SK-N-SH (cell line): Measurements from ENCODE around the gene PRKG1. TPM values are rescaled to one million over a fixed set of nuclear protein-coding genes. Genes with fewer than 3 reads are reported as not detected.

Experiments used
- CTCF ChIA-PET: fragments of 300-600, 350-600 bp; formaldehyde crosslinking; extraction: SDS; loops from one replicate; lab custom pipeline; 2021; lab: Yijun Ruan, JAX
- POLR2A ChIA-PET: fragments of 350-600 bp; sonication (Branson Sonifier 250); formaldehyde crosslinking; extraction: SDS; loops from one replicate; lab custom pipeline; 2020; ENCODE audit warnings: antibody characterized with exemption, inconsistent platforms; lab: Yijun Ruan, JAX
- DNase-seq: peaks from one replicate; pipeline ENCODE4 v3.0.0; 2012
- H2AFZ ChIP-seq: fragments of 200-600 bp; sonication (generic); 2 replicates; pipeline ENCODE4 v1.8.1; 2016; ENCODE audit warnings: antibody characterized with exemption, mild to moderate bottlenecking, low read depth
- H3F3A ChIP-seq: fragments of 200-600 bp; sonication (generic); replicated peaks from 2 replicates; pipeline ENCODE3; 2016; ENCODE audit warnings: antibody characterized with exemption, mild to moderate bottlenecking; ENCODE audit not compliant: insufficient read depth
- H3K27ac ChIP-seq, 2 experiments: fragments of 200-500 bp in 1 of 2; fragments of 200-600 bp in 1 of 2; sonication (Bioruptor generic) in 1 of 2; sonication (generic), shearing (Covaris generic) in 1 of 2; 2 replicates each; pipeline versions ENCODE4 v1.5.1 to v1.6.1; 2014 to 2016; ENCODE audit warnings: low read depth in 2 of 2, inconsistent platforms in 1 of 2, low read length in 1 of 2, mild to moderate bottlenecking in 1 of 2, mixed read lengths in 1 of 2
- H3K27me3 ChIP-seq: fragments of 200-600 bp; sonication (generic), shearing (Covaris generic); 2 replicates; pipeline ENCODE4 v1.6.1; 2016; ENCODE audit warnings: mixed run types; ENCODE audit not compliant: insufficient read depth
- H3K36me3 ChIP-seq, 2 experiments: fragments of 200-500 bp in 1 of 2; fragments of 200-600 bp in 1 of 2; sonication (Bioruptor generic) in 1 of 2; sonication (generic) in 1 of 2; replicated peaks in 1 of 2; 2 replicates each; pipeline versions ENCODE3 to v1.5.1; 2014 to 2016; ENCODE audit warnings: low read length in 1 of 2, mild to moderate bottlenecking in 1 of 2; ENCODE audit not compliant: insufficient read depth in 2 of 2, control insufficient read depth in 1 of 2
- H3K4me1 ChIP-seq, 2 experiments: fragments of 200-500 bp in 1 of 2; fragments of 200-600 bp in 1 of 2; sonication (Bioruptor generic) in 1 of 2; sonication (generic), shearing (Covaris generic) in 1 of 2; 2 replicates each; pipeline versions ENCODE4 v1.5.1 to v1.6.1; 2014 to 2016; ENCODE audit warnings: low read depth in 1 of 2, low read length in 1 of 2, mixed run types in 1 of 2; ENCODE audit not compliant: insufficient read depth in 2 of 2, control insufficient read depth in 1 of 2
- H3K4me2 ChIP-seq: fragments of 200-600 bp; sonication (generic), shearing (Covaris generic); 2 replicates; pipeline ENCODE4 v1.6.1; 2017; ENCODE audit warnings: mixed run types
- H3K4me3 ChIP-seq, 2 experiments: fragments of 200-500 bp in 1 of 2; fragments of 200-600 bp in 1 of 2; sonication (Bioruptor generic) in 1 of 2; sonication (generic), shearing (Covaris generic) in 1 of 2; 2 replicates each; pipeline versions ENCODE4 v1.5.1 to v1.8.1; 2014 to 2016; ENCODE audit warnings: low read depth in 2 of 2, inconsistent platforms in 1 of 2, low read length in 1 of 2, mild to moderate bottlenecking in 1 of 2, mixed read lengths in 1 of 2, moderate library complexity in 1 of 2
- H3K79me2 ChIP-seq: fragments of 200-600 bp; sonication (generic); 2 replicates; pipeline ENCODE4 v1.8.1; 2017; ENCODE audit warnings: mild to moderate bottlenecking; ENCODE audit not compliant: insufficient read depth
- H3K9ac ChIP-seq: fragments of 200-600 bp; sonication (generic); 2 replicates; pipeline ENCODE4 v1.6.1; 2017; ENCODE audit warnings: mixed run types
- H3K9me2 ChIP-seq: fragments of 200-600 bp; sonication (generic); 2 replicates; pipeline ENCODE4 v1.6.1; 2017; ENCODE audit warnings: mixed run types
- H3K9me3 ChIP-seq: fragments of 200-600 bp; sonication (generic); 2 replicates; pipeline ENCODE4 v1.6.1; 2017; ENCODE audit warnings: mixed run types, mild to moderate bottlenecking, moderate library complexity
- H4K20me1 ChIP-seq: fragments of 200-600 bp; sonication (generic); 2 replicates; pipeline ENCODE4 v1.6.1; 2017; ENCODE audit warnings: mild to moderate bottlenecking, mixed run types; ENCODE audit not compliant: insufficient read depth
- CHD2 ChIP-seq: fragments of 150-350 bp; IDR thresholded peaks from 2 replicates; pipeline ENCODE4 v1.6.1; 2018; ENCODE audit warnings: low read length; ENCODE audit not compliant: partially characterized antibody
- ELF1 ChIP-seq: IDR thresholded peaks from 2 replicates; pipeline ENCODE4 v1.4.0; 2012
- EP300 ChIP-seq, 2 experiments: IDR thresholded peaks; 2 replicates each; pipeline versions ENCODE4 v1.4.0 to v1.6.1; 2012; ENCODE audit warnings: borderline replicate concordance in 1 of 2, low read depth in 1 of 2, low read length in 1 of 2
- EZH2phosphoT487 ChIP-seq: fragments of 200-600 bp; sonication (generic); IDR thresholded peaks from 2 replicates; pipeline ENCODE4 v1.6.1; 2017; ENCODE audit warnings: low read depth, mixed run types, mild to moderate bottlenecking, antibody characterized with exemption, moderate library complexity, borderline replicate concordance
- FOXM1 ChIP-seq: IDR thresholded peaks from 2 replicates; pipeline ENCODE4 v1.4.0; 2012; ENCODE audit warnings: low read depth, mild to moderate bottlenecking
- GABPA ChIP-seq: IDR thresholded peaks from 2 replicates; pipeline ENCODE4 v1.4.0; 2012; ENCODE audit warnings: low read depth, mild to moderate bottlenecking
- GATA2 ChIP-seq: sonication (generic); formaldehyde crosslinking; IDR thresholded peaks from 2 replicates; pipeline ENCODE4 v1.5.0; 2020; ENCODE audit warnings: mild to moderate bottlenecking, missing genetic modification reagents
- MEF2A ChIP-seq: IDR thresholded peaks from 2 replicates; pipeline ENCODE4 v1.4.0; 2012; ENCODE audit warnings: low read depth, borderline replicate concordance
- NFIC ChIP-seq: IDR thresholded peaks from 2 replicates; pipeline ENCODE4 v1.4.0; 2012; ENCODE audit warnings: borderline replicate concordance
- RCOR1 ChIP-seq: fragments of 150-350 bp; IDR thresholded peaks from 2 replicates; pipeline ENCODE4 v1.6.1; 2017; ENCODE audit warnings: antibody characterized with exemption, low read length
- REST ChIP-seq: IDR thresholded peaks from 2 replicates; pipeline ENCODE4 v1.6.1; 2012; ENCODE audit warnings: mild to moderate bottlenecking, low read depth, low read length, moderate library complexity
- RXRA ChIP-seq: IDR thresholded peaks from 2 replicates; pipeline ENCODE4 v1.4.0; 2012; ENCODE audit warnings: low read depth, mild to moderate bottlenecking, borderline replicate concordance
- SIN3A ChIP-seq: IDR thresholded peaks from 2 replicates; pipeline ENCODE4 v1.6.1; 2012; ENCODE audit warnings: low read depth, mild to moderate bottlenecking, low read length, moderate library complexity, borderline replicate concordance
- SMC3 ChIP-seq: IDR thresholded peaks from 2 replicates; pipeline ENCODE4 v1.6.1; 2012; ENCODE audit warnings: low read depth, low read length, improper control_type of control experiment
- TAF1 ChIP-seq: IDR thresholded peaks from 2 replicates; pipeline ENCODE4 v1.6.1; 2012; ENCODE audit warnings: low read depth, mild to moderate bottlenecking, low read length, moderate library complexity, borderline replicate concordance
- TEAD4 ChIP-seq: IDR thresholded peaks from 2 replicates; pipeline ENCODE4 v1.4.0; 2012; ENCODE audit warnings: mild to moderate bottlenecking, borderline replicate concordance; ENCODE audit not compliant: insufficient read depth
- USF1 ChIP-seq: IDR thresholded peaks from 2 replicates; pipeline ENCODE4 v1.4.0; 2012; ENCODE audit warnings: low read depth, borderline replicate concordance
- USF2 ChIP-seq: fragments of 150-350 bp; IDR thresholded peaks from 2 replicates; pipeline ENCODE4 v1.6.1; 2017; ENCODE audit warnings: antibody characterized with exemption, low read length, low read depth, borderline replicate concordance
- YY1 ChIP-seq: IDR thresholded peaks from 2 replicates; pipeline ENCODE4 v1.4.0; 2012; ENCODE audit warnings: low read depth, mild to moderate bottlenecking
- WGBS: methylation state at CpG from one replicate; pipeline ENCODE4 v1.1.6; 2017; ENCODE audit warnings: low lambda C conversion rate; 5-methylcytosine and 5-hydroxymethylcytosine counted together
- polyA plus RNA-seq, 3 experiments: library from polyadenylated mRNA; depleted of rRNA; stranded (reverse); fragments of >200 nt; gene quantifications; 2 replicates each; pipeline ENCODE4 v1.2.3, GENCODE V29; 2012
- TF ChIP-seq, protein P1 (sequence below): fragments of 200-600 bp; sonication (generic); IDR thresholded peaks from 2 replicates; pipeline ENCODE4 v1.6.1; 2017; ENCODE audit warnings: antibody characterized with exemption, mild to moderate bottlenecking, moderate library complexity
- TF ChIP-seq, protein P2 (sequence below): IDR thresholded peaks from 2 replicates; pipeline ENCODE4; 2012
- TF ChIP-seq, protein P3 (sequence below): IDR thresholded peaks from 2 replicates; pipeline ENCODE4 v1.4.0; 2012; ENCODE audit warnings: low read depth

The PRKG1 gene
- polyA plus RNA-seq, 1 of the 3 experiments (the other 2 are of a cell fraction), result 4.1 TPM

DNA sequence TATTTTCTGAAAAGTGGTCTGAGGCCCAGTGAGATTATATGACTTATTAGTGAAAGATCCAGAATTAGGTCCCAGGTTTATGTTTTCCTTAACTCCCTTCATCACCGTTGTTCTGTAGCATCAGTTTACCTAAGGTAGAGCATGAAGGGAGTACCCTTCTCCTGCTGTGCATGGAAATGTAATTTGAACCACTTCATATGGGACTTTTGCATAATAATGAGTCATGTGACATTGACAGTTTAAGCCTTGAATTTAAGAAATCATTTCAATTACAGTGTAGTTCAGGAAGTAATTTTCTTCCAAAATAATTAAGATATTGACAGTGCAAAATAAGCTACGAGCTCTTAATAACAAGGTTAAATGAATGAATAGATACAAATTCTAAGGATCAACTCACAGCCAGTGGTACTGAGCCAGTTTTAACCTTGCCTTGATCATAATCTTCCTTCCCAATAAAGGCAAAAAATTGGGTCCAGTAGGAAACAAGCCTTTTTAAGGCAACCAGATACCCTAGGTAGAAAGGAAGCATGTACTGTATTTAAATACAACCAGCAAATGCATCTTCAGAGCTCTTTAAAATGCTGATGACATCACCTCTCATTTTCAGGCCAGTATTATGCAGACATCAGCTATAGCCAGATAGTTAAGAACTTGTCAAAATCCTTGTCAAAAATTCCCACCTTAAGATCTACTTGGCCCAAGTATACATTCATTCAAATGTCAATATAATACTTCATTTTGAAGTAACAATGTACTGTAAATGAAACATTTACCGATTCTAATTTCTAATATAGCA is 1191.0 kb downstream of the PRKG1 start (continued):
- TF ChIP-seq USF2, result no peak
- TF ChIP-seq TEAD4, result no peak
- TF ChIP-seq RXRA, result no peak
- TF ChIP-seq REST, result no peak
- TF ChIP-seq SIN3A, result no peak
- no peak for TF ChIP-seq NFIC
- TF ChIP-seq GATA2 (CRISPR knock-in tag), result no peak
- TF ChIP-seq TAF1, result no peak
- TF ChIP-seq MEF2A, result no peak
- TF ChIP-seq, all 33 proteins: peak for 0

DNA sequence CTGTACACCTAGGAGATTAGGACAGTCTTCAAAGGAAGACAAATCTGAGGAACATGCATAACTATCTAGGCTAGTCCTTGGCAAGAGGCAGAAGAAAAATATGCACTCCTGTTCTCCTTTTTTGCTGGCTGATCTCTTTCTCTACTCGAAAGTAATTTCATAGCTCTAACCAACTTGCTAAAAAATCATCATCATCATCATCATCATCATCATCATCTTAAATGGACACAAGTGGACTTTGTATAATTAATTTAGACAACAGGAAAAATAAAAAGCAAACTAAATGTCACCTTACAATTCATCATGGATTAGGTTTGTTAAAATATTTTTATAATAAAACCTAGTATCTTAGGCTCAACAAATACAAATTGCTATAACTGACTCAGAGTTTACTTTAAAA is 1192.6 kb downstream of the PRKG1 start:
- WGBS, result 65% methylated on average over 1 of the region's 1 CpG
- Histone ChIP-seq H3K4me2 (no peak overlapping the region), H3K4me3 (no peak overlapping the region), H4K20me1 (no peaks in the 10 kb centered on the region), H3K4me1 (no peaks in the 10 kb centered on the region), H3K36me3 (no peaks in the 10 kb centered on the region), H3K27ac (no peak overlapping the region), H3K79me2 (no peaks in the 10 kb centered on the region), H3K9me3 (no peaks in the 10 kb centered on the region), H3K9me2 (no peaks in the 10 kb centered on the region), H2AFZ (no peak overlapping the region), H3F3A (no peaks in the 10 kb centered on the region), H3K9ac (no peak overlapping the region), H3K27me3 (no peaks in the 10 kb centered on the region)
- no peak for DNase-seq
- ChIA-PET POLR2A (no interaction called here), CTCF (no interaction called here)
- no peak for TF ChIP-seq SMC3
- TF ChIP-seq, protein P1, sequence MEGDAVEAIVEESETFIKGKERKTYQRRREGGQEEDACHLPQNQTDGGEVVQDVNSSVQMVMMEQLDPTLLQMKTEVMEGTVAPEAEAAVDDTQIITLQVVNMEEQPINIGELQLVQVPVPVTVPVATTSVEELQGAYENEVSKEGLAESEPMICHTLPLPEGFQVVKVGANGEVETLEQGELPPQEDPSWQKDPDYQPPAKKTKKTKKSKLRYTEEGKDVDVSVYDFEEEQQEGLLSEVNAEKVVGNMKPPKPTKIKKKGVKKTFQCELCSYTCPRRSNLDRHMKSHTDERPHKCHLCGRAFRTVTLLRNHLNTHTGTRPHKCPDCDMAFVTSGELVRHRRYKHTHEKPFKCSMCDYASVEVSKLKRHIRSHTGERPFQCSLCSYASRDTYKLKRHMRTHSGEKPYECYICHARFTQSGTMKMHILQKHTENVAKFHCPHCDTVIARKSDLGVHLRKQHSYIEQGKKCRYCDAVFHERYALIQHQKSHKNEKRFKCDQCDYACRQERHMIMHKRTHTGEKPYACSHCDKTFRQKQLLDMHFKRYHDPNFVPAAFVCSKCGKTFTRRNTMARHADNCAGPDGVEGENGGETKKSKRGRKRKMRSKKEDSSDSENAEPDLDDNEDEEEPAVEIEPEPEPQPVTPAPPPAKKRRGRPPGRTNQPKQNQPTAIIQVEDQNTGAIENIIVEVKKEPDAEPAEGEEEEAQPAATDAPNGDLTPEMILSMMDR, result no peak
- TF ChIP-seq ELF1, result no peak
- no peak for TF ChIP-seq GABPA
- no peak for TF ChIP-seq EZH2phosphoT487
- TF ChIP-seq EP300 (IDR thresholded peaks at IDR 0.05; ENCODE audit: borderline replicate concordance in 1 of 2, low read depth in 1 of 2, low read length in 1 of 2), result no peak
- no peak for TF ChIP-seq RXRA
- no peak for TF ChIP-seq RCOR1
- no peak for TF ChIP-seq CHD2
- TF ChIP-seq, protein P2, sequence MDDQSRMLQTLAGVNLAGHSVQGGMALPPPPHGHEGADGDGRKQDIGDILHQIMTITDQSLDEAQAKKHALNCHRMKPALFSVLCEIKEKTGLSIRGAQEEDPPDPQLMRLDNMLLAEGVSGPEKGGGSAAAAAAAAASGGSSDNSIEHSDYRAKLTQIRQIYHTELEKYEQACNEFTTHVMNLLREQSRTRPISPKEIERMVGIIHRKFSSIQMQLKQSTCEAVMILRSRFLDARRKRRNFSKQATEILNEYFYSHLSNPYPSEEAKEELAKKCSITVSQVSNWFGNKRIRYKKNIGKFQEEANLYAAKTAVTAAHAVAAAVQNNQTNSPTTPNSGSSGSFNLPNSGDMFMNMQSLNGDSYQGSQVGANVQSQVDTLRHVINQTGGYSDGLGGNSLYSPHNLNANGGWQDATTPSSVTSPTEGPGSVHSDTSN, result no peak
- TF ChIP-seq USF1, result no peak
- TF ChIP-seq, protein P3, sequence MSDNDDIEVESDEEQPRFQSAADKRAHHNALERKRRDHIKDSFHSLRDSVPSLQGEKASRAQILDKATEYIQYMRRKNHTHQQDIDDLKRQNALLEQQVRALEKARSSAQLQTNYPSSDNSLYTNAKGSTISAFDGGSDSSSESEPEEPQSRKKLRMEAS, result no peak
- TF ChIP-seq YY1, result no peak
- TF ChIP-seq FOXM1, result no peak
